HG02973 (cell line): ENCODE measurements around the gene PRR33.

ENCODE experiments used
- ATAC-seq: cut with Tn5 transposase; IDR thresholded peaks from one replicate; pipeline ENCODE4 v1.9.1; 2021; ENCODE audit warnings: moderate library complexity; ENCODE audit not compliant: unreplicated experiment

Gene PRR33

GRCh38 chr11:1917523-1918435 lies 26.1 kb upstream of the PRR33 start:
- no peak for ATAC-seq

GRCh38 chr11:1916986-1917522 lies 25.4 kb upstream of the PRR33 start:
- ATAC-seq: no peak

DNA sequence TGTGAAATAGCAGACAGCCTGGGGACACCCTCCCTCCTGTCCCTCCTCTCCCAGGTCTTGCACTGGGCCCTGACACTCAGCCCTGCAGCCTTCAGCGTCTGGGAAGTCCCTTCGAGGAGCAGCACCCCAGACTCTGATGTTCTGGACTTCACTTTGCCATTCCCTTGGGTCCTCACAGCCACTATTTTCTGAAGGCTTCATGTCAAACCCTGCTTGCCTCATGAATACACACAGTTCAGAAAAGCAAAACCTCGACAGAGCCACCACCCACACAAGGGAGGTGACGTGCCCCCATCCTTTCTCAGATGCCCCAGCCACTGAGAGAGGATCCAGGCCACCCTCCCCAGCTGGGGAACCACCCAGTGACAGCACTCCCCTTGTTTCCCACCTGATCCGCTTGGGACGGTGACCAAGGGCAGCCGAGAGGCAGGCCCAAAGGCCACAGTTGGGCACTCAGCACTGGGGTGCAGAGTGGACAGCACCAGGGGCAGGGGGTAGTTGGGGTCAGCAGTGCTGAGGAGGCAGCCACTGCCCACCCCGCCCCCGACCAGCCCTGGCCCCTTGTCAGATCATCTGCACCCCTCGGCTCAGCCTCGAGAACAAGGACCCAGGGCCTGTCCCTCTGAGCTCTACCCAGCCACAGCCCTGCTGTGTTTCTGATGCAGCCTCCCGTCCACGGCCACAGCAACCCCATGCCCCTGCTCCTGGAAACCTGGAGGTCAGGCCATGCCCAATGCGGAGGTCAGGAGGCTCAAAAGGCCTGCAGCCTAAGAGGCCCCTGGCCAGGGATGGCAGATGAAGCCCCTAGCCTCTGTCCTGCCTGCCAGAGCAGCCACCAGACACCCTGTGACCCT lies 24.7 kb upstream of the PRR33 start:
- no peak for ATAC-seq

DNA sequence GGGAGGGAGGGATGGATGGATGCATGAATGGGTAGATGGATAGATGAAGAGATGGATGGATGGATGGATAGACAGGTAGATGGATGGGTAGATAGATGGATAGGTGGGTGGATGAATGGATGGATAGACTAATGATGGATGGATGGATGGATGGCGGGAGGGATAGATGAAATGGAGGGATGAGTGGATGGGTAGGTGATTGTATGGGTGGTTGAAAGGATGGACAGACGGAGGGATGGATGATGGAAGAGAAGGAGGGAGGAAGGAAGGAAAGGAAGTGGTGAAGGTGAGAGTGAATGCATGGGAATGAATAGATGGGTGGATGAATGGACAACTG lies 24.1 kb upstream of the PRR33 start:
- ATAC-seq: no peak

DNA sequence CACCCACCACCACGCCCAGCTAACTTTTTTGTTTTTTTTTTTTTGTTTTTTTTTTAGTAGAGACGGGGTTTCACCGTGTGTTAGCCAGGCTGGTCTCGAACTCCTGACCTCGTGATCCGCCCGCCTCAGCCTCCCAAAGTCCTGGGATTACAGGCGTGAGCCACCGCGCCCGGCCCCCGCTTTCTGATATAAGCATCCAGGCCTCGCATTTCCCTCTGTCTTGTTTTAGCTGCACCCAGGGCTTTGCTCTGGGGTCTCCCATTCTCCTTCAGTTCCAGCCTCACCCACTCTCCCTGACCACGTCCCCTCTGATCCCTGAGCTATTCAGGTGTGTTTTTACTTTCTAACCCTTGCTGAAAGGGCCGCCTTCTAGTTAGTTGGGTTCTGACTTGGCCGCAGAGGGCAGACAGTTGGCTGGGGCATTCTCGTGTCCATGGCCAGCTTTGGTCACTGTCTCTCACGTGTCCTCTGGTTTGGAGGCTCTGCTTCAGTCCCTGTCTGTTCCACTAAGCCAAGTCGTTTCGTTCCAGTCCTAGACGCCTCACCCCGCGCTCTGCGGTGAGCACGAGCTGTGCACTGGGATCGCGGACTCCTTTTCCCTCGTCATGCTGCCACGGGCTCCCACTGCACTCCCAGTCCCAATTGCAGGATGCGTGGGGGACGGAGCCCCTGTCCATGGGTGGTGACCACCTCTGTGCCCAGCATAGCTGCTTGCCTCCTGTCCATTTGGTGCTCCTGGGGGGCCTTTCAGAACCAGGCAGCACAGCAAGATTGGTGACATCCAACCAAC lies 21.8 kb upstream of the PRR33 start:
- no peak for ATAC-seq

DNA sequence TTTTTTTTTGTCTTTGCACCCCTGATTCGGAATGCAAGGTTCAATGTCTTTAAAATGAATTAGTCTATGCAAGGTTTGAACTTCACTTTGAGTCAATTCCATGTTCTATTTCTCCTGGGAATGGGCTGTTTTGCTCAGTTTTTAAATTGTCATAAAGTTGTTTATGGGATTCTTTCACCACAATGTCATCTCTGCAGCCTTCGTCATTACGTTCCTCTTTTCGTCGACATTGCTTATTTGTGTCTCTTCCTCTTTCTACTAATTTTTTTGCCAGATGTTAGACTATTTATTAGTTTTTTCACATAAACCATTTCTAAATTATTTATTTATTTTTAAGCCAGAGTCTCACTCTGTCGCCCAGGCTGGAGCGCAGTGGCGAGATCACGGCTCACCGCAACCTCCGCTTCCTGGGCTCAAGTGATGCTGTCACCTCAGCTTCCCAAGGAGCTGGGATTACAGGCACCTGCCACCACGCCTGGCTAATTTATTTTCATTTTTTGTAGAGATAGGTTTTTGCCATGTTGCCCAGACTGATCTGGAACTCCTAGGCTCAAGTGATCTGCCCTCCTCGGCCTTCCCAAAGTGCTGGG lies 20.7 kb upstream of the PRR33 start:
- no peak for ATAC-seq

GRCh38 chr11:1909524-1909923 lies 17.8 kb upstream of the PRR33 start:
- no peak for ATAC-seq

GRCh38 chr11:1908618-1909017 lies 16.9 kb upstream of the PRR33 start:
- ATAC-seq: no peak

GRCh38 chr11:1906611-1907423 lies 15.1 kb upstream of the PRR33 start:
- no peak for ATAC-seq

DNA sequence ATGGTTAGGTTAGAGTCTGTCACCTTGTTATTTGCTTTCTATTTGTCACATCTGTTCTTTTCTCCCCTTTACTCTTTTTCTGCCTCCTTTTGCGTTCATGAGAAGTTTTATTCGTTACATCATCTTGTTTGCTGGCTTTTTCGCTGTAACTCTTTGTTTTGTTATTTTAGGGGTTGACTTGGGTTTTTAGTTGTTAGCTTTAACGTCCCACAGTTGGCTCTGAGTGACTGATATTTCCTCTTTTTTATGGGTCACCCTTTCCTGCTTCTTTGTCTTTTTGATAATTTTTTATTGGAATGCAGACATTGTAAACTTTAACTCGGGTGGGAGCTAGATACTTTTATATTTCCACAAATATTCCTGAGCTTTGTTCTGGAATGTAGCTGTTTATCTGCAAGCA lies 14.5 kb upstream of the PRR33 start:
- no peak for ATAC-seq

DNA sequence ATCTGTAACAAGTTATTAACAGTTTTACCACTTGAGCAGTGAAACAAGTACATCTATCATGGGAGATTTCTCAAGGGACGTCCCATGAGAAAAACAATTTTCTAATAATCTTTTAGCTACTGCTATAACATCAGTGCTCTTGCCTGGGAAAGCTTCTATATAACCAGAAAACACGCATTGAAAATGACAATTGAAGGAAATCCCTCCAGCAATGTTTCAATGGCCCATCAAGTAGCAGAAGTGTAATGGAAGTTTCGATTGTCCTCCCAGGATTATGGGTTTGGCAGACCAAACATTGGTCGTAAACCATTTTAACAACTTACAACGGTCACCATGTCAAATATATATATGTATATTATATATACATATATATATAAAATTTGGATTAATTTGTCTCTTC lies 8.0 kb upstream of the PRR33 start:
- no peak for ATAC-seq

DNA sequence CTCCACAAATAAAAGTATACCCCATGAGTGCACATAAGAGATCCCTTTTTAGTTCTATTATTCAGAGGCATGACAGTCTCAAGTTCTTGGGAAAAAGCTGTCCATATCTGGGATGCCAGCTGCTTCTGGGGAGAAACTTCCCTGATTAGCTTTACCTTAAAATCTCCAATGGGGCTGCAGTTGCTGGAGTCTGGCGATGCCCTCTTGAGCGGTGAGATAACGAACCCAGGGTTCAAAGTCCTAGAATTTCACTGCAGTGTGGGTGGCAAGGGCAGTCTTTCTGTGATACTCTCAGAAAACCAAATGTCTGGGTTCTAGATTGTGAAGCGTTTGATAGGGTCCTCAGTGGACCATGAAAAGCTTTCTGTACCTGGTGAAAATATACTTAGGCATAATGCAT lies 7.4 kb upstream of the PRR33 start:
- ATAC-seq: no peak

- no peak for ATAC-seq
These were observed 5.2 kb upstream of the PRR33 start for GRCh38 chr11:1896923-1897322.

DNA sequence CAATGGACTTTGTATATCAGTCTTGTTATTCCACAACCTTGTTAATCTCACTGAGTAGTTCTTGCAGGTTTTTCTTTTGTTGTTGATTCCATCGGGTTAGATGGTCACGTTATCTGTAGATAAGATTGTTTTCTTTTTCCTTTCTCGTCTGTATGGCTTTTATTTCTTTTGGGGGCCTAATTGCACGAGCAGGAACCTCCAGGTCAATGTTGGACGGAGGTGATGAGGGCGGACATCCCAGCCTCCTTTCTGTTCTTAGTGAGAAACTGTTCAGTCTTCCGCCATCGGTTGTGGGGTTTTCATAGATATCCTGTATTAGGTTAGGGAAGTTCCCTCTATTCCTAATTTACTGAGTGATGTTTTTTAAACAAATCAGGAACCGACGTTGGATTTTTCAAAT lies 4.8 kb upstream of the PRR33 start:
- no peak for ATAC-seq

DNA sequence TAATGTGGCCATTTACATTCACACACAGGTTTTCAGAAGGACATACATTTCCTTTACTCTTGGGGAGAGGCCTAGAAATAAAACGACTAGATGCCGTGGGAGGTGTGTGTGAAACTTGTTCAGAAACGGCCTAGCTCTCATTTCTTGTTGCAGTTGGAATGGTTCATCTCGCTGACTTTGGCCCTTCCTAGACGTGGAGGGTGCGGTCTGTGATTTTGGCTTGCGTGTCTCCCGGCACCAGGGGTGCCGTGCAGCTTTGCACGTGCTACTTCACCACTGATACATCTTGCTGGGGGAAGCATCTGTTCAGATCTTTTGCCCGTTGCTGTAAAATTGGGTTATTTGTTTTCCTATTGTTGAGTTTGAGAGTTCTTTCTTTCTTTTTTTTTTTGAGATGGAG lies 3.1 kb upstream of the PRR33 start:
- no peak for ATAC-seq

DNA sequence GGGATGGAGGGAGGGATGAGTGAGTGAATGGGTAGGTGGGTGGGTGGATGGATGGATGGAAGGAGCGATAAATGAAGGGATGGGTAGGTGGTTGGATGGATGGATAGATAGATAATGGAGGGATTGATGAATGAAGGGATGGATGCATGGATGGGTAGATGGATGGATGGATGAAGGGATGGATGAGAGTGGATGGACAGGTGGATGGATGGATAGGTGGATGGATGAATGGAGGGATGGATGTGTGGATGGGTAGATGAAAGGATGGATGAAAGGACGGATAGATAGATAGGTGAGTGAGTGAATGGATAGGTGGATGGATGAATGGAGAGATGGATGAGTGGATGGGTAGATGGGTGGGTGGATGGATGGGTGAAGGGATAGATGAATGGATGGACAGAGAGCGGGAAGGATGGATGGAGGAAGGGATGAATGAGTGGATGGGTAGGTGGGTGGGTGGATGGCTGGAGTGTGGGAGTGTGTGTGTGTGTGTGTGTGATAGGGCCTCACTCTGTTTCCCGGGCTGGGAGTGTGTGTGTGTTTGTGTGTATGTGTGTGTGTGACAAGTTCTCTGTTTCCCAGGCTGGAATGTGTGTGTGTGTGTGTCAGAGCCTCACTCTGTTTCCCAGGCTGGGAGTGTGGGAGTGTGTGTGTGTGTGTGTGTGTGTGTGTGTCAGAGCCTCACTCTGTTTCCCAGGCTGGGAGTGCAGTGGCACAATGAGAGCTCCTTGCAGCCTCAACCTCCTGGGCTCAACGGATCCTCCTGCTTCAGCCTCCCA lies 2.1 kb upstream of the PRR33 start:
- ATAC-seq: no peak

- ATAC-seq: no peak
These were observed 863 bp upstream of the PRR33 start for GRCh38 chr11:1892558-1892957.

DNA sequence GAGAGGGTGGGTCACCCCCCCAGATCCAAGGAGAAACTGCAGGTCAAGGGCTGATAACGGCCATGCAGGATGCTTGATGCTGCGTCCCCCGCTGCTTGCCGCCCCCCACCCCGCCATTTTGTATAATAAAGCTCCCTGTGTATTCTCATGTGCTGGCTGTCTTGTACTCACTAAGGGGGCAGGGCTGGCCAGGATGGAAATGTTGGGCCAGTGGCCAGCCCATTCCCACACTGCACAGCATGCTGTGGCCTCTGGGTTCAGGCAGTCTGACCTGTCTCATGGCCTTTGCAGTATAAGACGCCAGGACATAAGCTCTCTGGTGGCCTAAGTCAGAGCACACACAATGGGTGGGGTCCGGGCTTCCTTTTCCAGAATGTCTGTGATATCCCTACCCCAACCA lies 421 bp upstream of the PRR33 start:
- no peak for ATAC-seq
